Stimulated activated CD8-positive, alpha-beta memory T cell treated with anti-CD3 and anti-CD28 coated beads, Interleukin-12 subunit alpha, Interleukin-12 subunit beta, amount 100 ng/mL, for 24 hours (primary cell): ENCODE measurements around the gene CMIP.

ENCODE experiments used
- DNase-seq: peaks from one replicate; pipeline ENCODE4 v3.0.0-alpha.2; 2020; ENCODE audit errors: extremely low read depth

Gene CMIP

DNA sequence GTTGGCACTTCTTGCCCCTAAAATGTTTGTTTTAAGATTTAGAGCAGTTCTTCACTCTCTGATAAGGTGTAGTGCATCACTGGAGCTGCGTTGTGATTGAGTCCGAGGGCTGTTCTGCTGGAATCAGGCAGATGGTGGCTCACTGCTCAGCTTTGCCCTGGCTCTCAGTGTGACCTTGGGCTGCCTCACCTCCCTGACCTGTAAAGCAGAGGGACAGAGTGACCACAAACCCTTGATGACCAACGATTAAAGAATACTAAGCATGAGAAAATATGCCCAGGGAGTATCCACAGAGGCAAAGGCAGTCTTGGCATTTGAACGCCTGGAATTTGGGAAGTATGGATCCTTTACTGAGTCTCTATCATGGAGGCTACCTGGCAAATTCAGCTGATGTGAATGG is 18.1 kb downstream of the CMIP start:
- DNase-seq: no peak

DNA sequence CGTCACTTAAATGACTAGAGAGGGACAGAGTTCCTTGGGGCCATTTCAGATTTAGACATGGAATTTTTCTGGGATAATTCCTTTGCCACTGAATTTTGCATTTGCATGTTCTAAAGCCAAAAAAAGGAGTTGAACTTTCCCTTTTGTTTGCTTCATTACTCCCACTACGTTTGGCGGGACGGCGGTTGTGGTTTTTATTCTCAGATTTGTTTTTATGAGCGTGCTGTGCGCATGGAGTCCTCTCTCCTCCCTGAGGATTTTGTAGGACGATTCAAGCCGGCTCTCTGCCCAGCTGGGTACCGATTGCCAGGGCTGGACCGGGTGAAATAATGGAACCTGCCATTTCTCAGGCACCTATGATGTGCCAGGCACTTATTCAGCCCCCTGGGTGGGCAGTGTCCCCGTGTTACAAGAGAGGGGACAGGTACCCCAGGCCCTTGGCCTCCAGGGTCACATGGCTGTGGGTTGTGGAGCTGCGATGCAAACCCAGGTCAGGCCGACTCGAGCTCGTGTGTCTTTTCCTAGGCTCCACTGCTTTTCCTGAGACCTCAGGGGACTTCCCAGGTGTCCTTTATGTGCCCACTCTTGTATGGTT is 18.8 kb downstream of the CMIP start:
- DNase-seq: no peak

DNA sequence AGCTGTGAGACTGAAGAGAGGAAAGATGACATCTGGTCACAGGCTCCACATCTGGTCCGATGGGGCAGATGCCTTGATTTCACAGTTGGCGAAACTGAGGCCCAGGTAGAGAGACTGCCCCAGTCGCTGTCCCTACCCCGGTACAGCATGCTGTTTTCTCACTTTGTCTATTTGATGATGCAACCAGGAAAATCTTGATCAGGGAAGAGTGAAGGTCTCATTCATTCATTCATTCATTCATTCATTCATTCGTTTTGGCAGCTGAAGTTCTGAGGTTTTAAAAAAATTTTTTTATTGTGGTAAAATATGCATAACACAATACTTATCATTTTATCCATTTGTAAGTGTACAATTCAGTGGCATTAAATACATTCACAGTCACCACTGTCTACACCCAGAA is 19.7 kb downstream of the CMIP start:
- DNase-seq: no peak

DNA sequence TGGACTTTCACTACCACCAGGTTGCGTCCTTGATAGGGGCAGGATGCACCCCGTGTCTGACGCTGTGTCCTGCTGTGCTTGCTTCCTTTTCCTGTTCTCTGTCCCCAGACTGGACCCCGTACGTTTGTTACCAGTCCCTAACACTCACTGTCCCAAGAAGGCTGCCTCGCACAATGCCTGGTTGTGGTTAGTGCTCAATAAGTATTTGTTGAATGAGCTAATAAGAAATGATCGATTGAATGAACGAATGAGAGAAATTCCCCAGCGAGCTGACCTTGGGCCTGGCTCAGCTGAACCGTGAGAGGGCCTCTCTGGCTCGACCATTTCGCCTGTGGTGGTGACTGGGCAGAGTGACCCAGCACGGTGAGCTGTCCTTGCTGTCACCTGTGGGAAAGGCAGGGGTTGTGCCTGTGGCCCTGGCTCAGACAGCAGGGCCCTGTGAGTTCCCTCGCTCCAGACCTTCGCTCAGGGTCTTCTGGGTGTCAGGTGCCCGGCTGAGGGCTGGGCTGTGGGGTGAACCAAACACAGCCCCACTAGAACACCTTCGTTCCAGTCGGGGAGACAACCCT is 20.9 kb downstream of the CMIP start:
- no peak for DNase-seq

DNA sequence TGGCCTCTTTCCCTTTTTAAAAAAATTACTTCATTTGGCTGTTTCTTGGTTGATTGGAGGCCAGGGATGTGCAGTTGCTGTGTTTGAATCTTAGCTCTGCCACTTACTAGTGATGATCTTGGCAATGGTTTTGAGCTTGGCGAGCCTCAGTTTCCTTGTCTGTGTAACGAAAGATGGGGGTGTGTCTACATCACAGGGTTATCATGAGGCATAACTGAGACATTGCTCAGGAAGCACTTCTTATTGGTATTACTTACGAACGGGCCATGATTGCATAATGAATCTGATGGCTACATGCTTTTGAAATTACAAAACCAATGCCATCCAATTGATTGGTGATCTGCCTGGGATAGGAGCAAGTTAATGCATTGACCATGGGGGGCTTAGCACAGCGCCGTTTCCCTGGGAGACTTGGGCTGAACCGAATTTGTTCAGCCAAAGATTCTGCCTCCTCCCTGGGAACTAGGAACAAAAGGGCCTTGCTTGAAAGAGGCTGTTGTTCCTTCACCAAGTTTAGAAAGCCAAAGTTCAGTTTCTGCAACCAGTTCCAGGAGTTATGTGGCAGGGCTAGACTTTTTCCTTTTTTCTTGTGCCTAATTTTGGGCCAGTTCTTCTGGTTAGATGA is 21.9 kb downstream of the CMIP start:
- no peak for DNase-seq

DNA sequence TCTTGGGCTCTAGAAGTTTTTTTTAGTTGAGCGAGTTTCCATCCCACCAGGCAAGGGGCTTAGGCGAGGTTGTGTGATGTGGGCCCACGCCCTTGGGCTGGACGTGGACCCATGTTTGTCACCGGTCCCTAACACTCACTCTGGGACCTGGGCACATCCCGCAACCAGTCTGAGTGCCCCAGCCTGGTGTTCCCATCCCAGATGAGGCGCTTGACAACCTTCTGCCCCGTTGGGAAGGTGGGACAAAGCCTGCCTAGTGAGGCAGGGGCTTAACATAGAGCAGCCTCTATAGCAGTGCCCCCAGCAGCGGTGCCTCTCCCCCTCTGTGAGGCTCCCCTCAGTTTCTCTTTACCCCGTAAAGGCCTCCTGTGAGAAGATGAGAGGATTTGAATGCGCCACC is 22.5 kb downstream of the CMIP start:
- no peak for DNase-seq

DNA sequence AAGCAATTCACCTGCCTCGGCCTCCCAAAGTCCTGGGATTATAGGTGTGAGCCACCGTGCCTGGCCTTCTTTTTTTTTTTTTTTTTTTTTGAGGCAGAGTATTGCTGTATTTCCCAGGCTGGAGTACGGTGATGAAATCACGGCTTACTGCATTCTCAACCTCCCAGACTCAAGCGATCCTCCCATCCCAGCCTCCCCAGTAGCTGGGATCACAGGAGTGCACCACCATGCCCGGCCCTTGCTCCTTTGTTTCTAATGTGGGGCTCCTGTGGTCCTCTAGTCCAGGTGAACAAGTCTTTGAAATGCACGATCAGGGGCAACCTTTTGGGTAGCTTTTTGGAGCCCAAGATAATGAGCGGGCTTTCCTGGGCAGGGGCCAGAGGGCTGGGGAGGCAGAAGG is 23.2 kb downstream of the CMIP start:
- DNase-seq: no peak

DNA sequence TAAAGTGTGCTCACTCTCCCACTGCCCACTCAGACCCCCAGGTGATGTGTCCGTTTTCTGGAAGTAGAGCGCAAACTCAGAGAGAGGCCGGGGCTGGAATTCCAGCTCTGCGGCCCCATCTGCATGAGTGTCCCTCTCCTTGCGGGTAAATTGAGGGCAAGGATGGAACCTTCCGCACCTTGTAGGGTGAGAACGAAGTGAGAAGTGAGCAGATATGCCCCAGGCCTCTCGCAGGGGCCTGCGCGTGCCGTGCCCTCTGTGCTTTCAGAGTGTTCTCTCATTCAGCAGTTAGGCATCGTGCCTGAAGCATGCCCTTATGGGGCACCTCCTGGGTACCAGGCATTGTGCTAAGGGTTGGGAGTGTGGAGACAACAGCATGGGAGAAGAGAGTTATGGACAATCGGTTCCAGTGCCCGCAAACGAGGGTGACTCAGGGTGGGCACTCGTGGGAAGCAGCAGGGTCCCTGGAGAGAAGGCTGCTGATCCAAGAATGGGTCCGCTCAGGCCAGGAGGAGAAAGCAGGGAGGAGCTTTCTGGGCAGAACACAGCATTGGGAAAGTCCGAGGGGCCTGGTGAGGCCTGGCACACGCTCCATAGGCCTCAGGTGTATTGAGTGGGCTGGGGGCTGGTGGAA is 23.8 kb downstream of the CMIP start:
- no peak for DNase-seq

DNA sequence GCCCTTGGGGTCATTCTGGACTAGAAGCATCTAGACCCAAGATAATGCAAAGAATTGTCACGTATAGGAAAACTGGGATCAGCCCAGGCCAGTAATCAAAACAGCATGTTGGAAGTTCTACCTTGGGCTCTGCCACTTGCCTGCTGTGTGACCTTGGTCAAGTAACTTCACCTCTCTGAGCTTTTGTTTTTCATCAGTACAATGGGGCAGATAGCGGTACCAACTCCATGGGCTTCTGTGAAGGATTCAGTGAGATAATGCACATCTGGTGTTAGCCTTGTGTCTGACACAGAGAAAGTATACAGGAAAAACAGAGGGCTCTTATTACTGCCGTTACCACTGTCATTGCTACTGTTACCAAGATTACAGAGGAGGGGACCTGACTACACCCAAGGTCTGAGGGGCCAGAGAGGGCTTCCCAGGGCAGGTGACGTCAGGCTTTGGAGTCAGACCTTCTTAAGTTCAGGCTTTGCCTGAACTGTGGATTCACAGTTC is 24.6 kb downstream of the CMIP start:
- DNase-seq: no peak

DNA sequence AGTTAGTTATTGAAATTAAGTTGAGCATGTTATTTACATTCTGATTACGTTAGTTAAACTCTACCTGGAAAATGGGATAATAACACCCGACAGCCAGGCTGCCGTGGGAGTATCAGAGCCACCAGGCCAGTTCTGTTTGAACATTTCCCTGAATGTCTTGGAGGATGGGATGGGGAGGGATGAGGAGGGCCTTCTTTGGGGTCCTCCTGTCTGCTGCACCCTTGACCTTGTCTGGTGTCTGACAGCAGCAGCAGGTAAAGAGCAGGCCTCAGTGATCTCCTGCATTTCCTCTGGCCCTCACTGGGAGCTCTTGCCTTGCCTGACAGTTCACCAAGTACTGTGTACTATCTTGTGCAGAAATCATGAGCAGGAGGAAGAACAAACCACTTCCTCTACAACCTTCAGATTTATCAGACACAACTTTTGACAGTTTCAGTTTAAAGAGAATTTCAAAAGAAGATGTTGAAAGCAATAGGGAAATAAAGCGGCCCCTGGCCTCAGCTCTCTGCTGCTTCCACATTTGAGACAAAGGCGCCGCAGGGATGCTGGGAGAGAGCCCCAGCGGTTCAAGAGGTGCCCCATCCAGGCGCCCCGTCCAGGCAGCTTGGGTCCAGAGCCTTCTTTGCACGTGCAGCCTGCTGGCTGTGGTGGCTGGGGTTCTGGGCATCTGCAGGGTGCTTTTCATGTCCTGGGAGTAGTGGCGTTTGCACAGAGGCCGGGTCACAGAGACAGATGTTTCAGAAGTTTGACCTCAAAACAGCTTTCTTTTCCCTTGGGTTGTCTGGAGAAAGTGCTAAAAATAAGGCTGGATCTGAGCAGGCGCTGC is 25.3 kb downstream of the CMIP start:
- DNase-seq: no peak

DNA sequence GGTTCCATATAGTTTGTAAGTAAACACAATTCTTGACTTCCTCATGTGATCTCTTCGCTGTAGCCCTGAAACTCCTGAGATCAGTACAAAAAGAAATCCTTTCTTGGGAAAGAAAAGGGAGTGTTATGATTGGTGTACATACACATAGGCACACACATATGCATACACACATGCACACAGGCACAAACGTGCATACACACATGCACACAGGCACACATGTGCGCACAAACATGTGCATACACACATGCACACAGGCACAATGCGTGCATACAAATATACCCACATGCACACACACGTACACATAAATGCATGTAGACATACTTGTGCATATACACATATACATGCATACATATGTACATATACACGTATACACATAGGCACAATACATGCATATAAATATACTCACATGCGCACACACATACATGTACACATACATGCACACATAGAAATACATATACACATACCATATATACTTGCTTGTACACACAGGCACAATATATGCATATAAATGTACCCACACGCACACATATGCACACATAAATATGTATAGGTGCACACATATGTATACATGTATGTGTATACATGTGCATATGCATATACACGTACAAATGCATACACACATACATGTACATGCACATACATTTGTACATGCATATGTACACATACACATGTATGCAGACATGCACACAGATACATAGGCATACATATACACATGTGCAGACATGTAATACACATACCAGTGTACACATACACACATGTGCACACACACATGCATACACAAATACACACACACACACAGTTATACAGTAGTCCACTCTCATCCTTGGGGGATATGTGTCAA is 26.4 kb downstream of the CMIP start:
- DNase-seq: no peak

DNA sequence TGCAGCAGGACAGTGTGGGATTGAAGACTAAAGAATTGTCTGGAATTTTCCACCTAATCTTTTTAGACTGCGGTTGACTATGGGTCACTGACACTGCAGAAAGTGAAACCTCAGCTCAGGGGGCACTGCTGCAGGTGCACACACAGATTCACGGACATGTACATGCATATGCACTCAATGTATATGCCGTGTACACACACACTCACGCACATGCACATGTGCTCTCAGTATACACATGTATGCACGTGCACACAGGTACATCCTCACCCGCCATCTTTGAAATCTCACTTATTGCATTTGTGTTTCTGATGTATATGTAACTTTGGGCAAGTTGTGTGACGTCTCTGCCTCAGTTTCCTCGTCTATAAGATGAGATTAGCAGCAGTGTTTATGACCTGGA is 27.3 kb downstream of the CMIP start:
- no peak for DNase-seq

DNA sequence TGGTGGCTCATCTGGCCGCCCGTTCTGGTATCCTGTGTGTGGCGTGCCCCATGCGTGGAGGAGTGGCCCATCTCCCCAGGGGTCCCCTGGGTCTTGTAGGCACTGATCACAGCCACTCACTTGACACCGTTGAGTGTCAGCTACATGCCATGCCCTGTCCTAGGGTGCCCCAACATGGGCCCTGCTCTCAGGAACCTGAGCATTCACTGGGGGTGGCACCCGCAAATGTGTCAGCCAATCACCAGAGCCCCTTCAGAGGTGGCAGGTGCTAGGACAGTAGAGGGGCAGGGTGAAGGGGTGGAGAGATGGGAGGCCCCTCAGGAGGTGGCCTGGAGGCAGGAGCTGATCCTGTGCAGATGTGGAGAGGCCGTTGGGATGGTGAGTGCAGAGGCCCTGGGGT is 27.8 kb downstream of the CMIP start:
- no peak for DNase-seq

DNA sequence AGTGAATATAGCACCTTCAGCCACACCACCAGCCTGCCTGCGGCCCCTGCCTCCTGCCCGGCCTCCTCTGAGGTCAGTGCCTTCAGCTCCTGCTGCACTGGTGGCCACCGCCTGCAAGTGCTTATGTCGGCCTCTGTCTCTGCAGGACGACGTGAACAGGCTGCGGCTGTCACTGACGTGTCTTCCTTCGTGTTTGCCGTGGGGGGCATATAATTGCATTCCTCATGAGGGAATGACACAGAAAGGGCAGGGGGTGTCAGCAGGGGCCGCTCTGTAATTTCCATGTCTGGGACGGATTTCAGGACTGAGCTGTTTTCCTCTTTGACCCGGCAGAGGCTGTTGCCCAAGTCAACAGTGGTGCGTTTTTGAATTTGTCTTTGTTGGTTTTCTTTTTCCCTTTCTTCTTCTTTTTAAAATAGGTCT is 28.5 kb downstream of the CMIP start:
- DNase-seq: no peak

DNA sequence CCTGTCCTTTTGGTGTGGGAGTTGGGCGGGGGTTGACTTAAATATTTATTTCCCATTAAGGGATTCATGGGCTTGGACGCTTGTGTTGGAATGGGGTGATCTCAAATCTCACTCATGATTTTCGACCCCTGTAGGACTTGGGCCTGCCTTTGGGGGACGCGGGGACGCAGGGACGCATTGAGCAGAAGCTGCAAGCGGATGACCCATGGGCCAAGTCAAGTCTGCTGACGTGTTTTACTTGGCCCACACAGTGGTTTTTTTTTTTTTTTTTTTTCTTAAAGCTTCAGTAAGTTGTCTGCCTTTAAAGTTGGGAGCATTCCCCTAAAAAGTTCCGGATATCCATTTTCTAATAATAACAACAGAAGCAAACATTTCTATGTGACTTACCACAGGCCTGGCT is 28.9 kb downstream of the CMIP start:
- no peak for DNase-seq

DNA sequence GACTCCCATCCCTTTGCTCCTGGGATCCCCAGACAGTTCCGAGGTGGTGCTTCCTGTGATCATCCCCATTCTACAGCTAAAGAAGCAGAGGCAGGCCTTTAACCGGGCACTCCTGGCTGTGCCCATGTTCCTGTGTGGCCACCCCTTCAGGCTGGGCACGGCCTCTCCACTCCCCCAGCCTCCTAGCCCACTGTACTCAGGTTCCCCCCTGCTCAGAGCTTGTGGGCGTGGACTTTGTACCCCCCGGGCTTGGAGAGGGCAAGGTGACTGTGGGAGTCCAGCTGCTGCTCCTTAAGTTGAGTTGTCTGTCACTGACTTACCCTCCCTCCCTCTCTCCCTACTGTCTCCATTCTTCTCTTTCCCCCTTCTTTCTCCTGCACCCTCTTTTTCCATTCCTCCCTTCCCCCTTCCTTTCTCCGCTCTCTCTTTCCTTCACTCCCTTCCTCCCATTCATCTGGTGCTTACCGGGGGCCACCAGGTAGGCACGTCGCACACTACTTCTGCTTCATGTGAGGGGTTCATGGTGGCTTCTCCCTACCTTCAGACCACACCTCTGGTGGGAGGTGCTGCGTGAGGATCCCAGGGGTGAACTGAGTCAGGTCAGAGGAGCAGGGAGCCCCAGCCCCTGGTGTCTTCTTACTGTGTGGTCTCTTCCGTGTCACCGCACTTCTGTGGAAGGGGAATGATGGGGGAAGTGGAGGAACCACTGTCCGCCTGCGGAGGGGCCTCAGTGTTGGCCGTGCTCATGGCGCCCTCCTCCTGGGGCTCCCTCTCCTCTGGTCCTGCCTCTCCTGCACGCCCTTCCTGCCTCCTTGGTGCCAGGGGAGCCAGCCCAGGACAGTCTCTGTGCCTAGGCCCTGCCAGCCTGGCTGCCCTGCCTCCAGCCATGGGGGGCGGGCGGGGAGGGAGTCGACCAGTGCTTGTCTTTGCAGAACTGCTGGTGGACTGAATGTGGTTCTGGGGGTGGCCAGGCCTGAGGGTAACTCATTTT is 29.7 kb downstream of the CMIP start:
- no peak for DNase-seq

DNA sequence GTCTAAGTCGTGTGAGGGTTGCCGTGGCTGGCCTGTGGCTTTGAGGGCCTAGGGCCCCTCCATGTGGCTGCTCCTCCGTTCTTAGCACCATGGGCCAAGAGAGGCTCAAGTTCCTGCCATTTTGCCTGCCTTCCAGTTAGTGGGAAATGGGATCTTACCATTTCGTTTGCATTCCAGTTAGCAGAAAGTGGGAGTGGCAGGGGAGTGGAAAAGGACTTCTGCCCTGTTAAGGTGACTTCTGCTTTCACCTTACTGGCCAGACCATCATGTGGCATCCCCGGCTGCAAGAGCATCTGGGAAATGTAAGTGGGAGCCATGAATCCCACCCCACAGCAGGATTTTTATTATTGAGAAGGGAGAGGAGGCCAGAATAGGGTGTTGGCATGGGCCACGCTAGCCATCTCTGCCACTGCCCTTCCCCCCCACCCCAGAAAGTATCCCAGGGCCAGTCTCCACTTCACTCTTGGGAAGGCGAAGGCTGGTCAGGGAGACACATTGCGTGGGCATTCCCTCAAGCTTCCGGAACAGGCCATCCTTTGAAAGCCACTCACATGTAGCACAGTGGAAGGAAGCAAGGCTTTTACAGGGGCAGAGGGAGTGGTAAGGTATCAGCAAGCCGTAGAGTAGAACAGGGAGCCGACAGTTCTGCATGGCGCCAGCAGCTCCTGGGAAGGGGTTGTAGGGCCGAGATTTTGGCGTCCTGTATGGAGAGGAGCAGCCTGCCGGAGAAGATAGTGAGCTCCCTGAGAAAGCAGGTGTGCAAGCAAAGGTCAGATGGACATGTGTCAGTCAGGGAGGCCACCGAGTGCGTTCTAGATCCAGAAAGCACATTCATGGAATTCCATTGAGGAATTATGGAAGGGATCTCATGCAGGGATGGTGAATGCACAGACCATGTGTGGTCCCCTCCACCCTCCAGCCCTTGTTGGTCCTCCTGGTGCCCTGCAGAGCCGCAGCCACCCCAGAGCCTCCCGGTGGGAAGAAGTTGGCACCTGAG is 33.4 kb downstream of the CMIP start:
- DNase-seq: no peak

DNA sequence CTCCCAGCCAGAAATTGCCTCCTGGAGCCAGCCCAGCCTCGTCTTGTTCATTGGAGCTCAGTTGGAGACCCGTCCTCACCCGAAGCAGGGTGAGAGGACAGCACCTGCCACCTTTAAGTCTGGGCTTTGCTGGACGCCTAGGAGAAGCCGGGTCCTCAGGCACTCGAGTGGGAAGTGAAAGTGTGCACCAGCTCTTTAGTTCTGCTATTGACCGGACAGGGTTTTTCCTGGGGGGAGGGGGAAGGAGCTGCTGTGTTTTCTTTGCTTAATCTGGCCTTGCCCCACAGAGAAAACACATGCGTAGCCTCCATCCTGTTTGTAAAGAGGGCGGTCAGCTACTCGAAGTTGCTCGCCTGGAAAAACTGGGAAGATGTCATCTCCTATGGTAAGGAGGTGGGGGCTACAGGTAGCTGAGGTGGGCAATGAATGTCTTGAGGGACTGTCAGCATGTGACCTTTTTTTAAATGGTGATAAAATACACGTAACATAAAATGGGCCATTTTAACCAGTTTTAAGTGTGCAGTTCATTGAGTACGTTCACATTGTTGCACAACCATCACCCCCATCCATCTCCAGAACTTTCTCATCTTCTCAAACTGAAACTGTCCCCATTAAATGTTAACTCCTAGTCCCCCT is 34.4 kb downstream of the CMIP start:
- no peak for DNase-seq
